Fibroblast of pulmonary artery (primary cell): Measurements from ENCODE around the gene STXBP6.

ENCODE experiments used
- DNase-seq: peaks from one replicate; pipeline ENCODE4 v3.0.0-alpha.2; 2010; ENCODE audit warnings: low read depth
- H3K4me3 ChIP-seq: replicated peaks from 2 replicates; pipeline ENCODE4 v1.5.1; 2011; ENCODE audit warnings: low read depth, mild to moderate bottlenecking, control low read depth, low read length, moderate library complexity
- CTCF ChIP-seq: IDR thresholded peaks from 2 replicates; pipeline ENCODE4 v1.5.1; 2011; ENCODE audit warnings: mild to moderate bottlenecking, control low read depth, low read length, inconsistent platforms; ENCODE audit errors: missing control alignments

STXBP6 gene

GRCh38 chr14:24974591-24975374, 75.2 kb downstream of the STXBP6 start:
- no peak for TF ChIP-seq CTCF
- no peak overlapping the region for H3K4me3 ChIP-seq
- DNase-seq = no peak

DNA sequence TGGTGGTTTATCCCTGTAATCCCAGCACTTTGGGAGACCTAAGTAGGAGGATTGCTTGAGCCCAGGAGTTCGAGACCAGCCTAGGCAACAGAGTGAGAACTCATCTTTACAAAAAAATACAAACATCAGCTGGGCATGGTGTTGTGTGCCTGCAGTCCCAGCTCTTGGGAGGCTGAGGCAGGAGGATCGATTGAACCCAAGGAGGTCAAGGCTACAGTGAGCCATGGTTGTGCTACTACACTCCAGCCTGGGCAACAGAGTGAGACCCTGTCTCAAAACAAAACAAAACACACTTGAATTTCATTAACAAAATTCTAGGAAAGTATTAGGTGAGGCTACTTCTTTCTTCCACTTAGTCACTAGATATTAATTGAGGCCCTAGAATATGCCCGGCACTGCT, 77.1 kb downstream of the STXBP6 start:
- TF ChIP-seq CTCF = no peak
- DNase-seq = no peak
- no peak overlapping the region for H3K4me3 ChIP-seq

DNA sequence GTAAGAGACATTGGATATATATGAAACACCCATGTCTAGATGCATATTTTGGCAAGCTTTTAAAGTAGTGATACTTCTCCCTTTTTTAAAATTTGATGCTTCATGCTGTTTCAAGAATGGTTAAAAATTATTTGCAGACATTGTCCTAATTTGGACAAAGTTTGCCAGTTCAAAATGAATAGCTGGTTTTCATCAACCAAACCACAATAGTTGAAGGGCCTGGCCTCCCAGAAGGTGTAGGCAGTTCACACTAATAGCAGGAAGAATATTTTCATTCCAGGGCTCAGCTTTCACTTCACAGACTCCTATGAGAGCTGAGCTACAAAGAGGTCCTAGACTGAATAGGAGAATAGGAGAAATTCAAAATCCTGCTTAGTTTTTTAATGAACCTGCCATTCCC, 78.7 kb downstream of the STXBP6 start:
- DNase-seq = no peak
- no peak overlapping the region for H3K4me3 ChIP-seq
- no peak for TF ChIP-seq CTCF

- no peak for DNase-seq
Observed at GRCh38 chr14:24966579-24966964, 83.4 kb downstream of the STXBP6 start.

DNA sequence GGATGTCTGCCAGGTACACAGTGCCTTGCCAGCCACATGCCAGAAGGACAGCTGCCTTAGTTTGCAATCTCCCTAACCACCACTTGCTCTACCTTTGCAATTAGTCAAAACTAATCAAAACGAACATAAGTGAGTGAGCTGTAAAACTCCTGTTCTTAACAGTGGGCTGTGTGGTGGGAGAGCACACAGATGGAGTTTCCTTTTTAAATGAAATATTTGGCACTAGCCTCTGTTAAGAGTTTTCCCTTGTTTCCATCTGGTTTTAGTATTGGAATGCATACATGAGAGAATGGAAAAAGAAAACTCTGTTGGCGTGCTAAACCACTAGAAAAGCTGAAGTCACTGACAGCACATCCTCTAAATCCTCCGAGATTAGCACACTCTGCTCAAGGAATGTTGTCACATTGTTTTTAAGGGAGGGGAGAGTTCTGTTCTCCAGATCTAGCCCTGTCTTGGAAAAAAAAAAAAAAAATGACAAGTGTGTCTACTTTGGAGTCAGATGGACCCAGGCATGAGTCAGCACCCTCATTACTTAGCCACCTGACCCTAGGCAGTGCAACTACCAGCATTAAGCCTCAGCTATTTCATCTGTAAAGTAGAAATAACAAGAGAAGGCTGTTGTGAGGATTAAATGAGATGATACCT, 83.9 kb downstream of the STXBP6 start:
- no peak overlapping the region for H3K4me3 ChIP-seq
- peak; percentile 79 for DNase-seq
- no peak for TF ChIP-seq CTCF

More at GRCh38 chr14:24966579-24966964, 83.4 kb downstream of the STXBP6 start:
- no peak overlapping the region for H3K4me3 ChIP-seq
- TF ChIP-seq CTCF = no peak

DNA sequence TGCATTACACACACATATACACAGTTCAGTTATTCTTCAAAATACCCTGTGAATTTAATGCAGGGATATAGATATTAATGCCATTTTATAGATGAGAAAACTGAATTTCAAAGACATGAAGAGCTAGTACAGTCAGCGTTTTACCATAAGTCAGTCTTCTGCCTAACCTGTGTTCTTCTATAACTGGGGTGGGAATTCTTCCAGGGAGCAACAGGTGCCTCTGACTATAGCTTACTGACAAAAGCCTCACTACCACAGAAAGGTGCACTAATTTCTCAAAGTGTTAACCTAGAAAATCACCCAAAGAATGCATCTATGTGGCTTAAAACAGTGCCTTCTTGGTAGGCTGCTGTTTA, 84.4 kb downstream of the STXBP6 start:
- TF ChIP-seq CTCF = no peak
- DNase-seq = no peak
- no peak overlapping the region for H3K4me3 ChIP-seq

GRCh38 chr14:24964591-24964990, 85.4 kb downstream of the STXBP6 start:
- DNase-seq = no peak
- no peak overlapping the region for H3K4me3 ChIP-seq
- TF ChIP-seq CTCF = no peak
